Umbilical cord (tissue), 2 donors: ENCODE results near the gene C6orf58. TPM values are rescaled to one million over a fixed set of nuclear protein-coding genes. Genes with fewer than 3 reads are reported as not detected.
A peak's percentile ranks its signal among the peaks of the same experiment; 100 is the strongest.

Experiments
- DNase-seq: peaks from one replicate; pipeline ENCODE4 v3.0.0-alpha.2; 2015; ENCODE audit warnings: low spot score
- total RNA-seq: library from RNA; depleted of rRNA; stranded (reverse); fragments of >200 nt; gene quantifications from one replicate; pipeline ENCODE4 v1.2.3, GENCODE V29; 2014; ENCODE audit warnings: low replicate concordance; ENCODE audit not compliant: insufficient read depth

C6orf58 gene
- total RNA-seq = not detected

- DNase-seq = no peak
These were observed at the start of gene C6orf58 for GRCh38 chr6:127576874-127577273. Gene C6orf58, plus strand, starts transcription at chr6:127577174. Its CDS starts 12 bp downstream, at chr6:127577186.

GRCh38 chr6:127533011-127533410, 44.0 kb upstream of the C6orf58 start:
- DNase-seq = no peak

- DNase-seq = no peak
These were observed 43.2 kb upstream of the C6orf58 start for GRCh38 chr6:127533736-127534135.

- no peak for DNase-seq
These were observed 38.2 kb upstream of the C6orf58 start for GRCh38 chr6:127538750-127539264.

GRCh38 chr6:127539272-127539671, 37.7 kb upstream of the C6orf58 start:
- DNase-seq = no peak

GRCh38 chr6:127547215-127547614, 29.8 kb upstream of the C6orf58 start:
- no peak for DNase-seq

- no peak for DNase-seq
These were observed 28.9 kb upstream of the C6orf58 start for GRCh38 chr6:127547904-127548649.

- DNase-seq = no peak
These were observed 26.6 kb upstream of the C6orf58 start for GRCh38 chr6:127550403-127550802.

- DNase-seq = peak; percentile 6
These were observed 22.5 kb upstream of the C6orf58 start for GRCh38 chr6:127554435-127555006.

GRCh38 chr6:127561660-127562059, 15.3 kb upstream of the C6orf58 start:
- DNase-seq = no peak

GRCh38 chr6:127564761-127565160, 12.2 kb upstream of the C6orf58 start:
- no peak for DNase-seq

GRCh38 chr6:127566119-127566518, 10.9 kb upstream of the C6orf58 start:
- no peak for DNase-seq

GRCh38 chr6:127566651-127567050, 10.3 kb upstream of the C6orf58 start:
- no peak for DNase-seq

- DNase-seq = no peak
These were observed 9.5 kb upstream of the C6orf58 start for GRCh38 chr6:127567476-127567875.

GRCh38 chr6:127570739-127571389, 6.1 kb upstream of the C6orf58 start:
- no peak for DNase-seq

GRCh38 chr6:127578900-127579299, 1.9 kb downstream of the C6orf58 start:
- DNase-seq = no peak

GRCh38 chr6:127581576-127581975, 4.6 kb downstream of the C6orf58 start:
- DNase-seq = no peak

GRCh38 chr6:127582777-127583462, 5.9 kb downstream of the C6orf58 start:
- no peak for DNase-seq

- DNase-seq = no peak
These were observed 8.1 kb downstream of the C6orf58 start for GRCh38 chr6:127585123-127585522.

- no peak for DNase-seq
These were observed 9.4 kb downstream of the C6orf58 start for GRCh38 chr6:127586372-127586771.

- DNase-seq = no peak
These were observed 10.9 kb downstream of the C6orf58 start for GRCh38 chr6:127587875-127588274.

- DNase-seq = no peak
These were observed 12.2 kb downstream of the C6orf58 start for GRCh38 chr6:127589135-127589534.
